ENCODE measurements around the gene MBNL2.
"Not testable (repeated sequence)": the region's sequence is repeated elsewhere in the genome, so short reads cannot be mapped to it uniquely, and the experiment has no call there.

MBNL2 gene

DNA sequence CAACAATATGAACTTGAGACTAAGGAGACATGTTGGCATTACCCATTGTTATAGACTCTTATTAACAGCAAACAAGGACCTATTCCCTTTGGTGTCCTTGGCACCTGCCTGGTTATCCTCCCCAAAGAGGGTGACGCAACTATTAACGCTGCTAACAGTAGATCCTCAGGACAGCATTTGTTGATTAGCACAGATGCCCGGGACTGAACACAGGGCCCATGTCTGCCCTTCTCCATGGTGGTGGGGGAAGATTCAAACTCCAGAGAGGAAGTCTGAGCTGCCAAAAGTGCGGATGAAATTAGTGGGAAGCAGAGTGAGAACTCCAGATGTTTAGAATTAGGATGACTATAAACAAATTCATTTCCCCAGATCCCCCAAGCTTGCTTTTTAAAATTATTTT lies 110.6 kb downstream of the MBNL2 start:
- no peak for DNase-seq

DNA sequence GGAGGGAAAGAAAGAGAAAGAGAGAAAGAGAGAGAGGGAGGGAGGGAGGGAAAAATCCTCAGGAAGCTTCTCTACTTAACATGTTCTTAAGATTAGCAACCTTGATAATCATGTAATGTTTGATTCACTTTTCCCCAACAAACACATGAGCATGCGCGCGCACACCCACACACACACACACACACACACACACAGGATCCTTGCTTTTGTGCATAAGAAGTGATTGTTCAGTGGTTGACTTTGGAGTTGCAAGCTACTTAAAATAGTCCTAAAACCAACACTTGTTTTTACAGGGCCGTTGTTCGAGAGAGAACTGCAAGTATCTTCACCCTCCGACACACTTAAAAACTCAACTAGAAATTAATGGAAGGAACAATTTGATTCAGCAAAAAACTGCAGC lies 111.8 kb downstream of the MBNL2 start:
- no peak for DNase-seq

DNA sequence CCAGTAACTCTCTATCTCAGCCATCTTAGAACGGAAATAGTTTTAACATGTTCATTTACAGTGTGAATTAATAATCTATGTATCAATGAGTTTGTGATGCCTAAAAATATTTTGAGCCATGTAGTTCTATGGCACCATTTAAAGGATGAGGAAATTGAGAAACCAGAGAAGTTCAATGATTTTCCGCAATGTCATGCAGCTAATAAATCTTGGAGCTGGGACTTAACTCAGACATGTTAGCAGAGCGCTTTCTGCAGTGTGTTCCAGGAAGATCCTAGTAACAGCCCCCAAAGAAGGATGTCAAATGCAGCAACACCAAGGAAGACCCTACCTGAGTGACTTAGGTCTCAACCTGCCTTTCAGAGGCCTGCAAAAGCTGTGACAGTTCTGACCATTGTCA lies 112.6 kb downstream of the MBNL2 start:
- no peak for DNase-seq

DNA sequence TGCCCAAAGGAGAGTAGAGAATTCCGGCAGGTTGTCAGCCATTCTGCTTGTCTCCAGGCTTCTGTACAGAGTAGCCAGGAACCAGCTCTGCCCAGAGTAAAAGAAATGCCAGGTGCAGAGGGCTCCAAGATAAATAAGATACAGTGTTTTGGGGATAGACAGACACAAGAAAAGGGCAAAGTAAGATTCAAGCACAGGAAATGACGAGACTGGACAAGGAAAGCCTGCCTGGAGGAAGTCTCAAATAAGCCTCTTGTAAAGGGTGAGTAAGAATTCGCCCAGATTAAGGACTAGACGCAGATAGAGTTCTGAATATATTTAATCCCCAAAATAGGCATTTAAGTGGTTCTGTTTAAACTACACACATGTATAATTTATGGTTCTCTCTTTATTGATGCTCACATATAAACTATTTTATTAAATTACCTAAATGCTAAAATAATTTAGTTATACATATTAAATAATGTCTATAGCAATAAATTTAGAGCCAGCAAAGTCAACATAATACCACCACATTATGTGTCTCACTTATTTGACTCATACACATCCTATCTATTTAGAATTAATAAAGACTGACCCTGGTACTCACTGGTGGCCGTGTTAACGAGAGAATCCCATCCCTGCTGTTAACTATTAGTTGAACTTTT lies 113.5 kb downstream of the MBNL2 start:
- no peak for DNase-seq

DNA sequence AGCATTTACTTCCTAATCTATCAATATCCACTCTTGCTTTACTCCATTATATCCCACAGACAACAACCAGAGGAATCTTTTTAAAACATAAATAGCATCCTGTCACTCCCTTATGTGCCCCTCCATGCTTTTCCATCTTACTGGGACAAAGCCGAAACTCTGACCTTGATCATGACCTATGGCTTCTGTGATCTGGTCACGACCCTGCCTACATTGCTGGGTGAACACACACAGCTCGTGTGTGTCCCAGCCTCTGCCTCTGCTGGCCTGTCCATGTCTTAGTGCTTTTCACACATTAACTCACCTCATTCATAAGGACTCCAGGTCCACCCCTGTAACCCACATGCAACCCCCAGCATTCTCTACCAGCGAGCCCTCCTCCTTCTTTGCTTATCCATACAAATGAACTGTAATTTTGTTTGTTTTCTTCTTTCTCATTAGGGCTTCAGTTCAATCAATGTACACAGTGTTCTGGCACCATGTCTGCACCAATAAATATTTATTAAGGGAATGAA lies 115.9 kb downstream of the MBNL2 start:
- DNase-seq: no peak

DNA sequence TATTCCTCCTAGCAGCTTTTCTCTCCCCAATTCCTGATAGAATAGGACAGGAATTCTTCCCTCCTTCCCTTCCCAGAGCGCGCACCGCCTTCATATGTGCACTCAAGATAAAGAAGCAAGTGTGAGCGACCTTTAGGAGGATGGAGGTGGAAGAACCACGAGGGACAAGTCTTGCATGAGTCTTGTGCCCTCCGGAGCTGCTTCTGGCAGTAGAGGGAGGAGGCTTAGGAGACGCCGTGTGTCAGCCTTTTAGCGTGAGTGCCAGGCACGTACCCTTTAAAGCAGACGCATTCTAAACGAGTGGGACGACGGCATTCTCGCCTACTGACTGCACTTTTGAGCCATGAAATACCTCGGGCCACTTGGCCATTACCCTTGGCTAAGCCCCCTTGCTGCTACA lies 116.4 kb downstream of the MBNL2 start:
- no peak for DNase-seq

DNA sequence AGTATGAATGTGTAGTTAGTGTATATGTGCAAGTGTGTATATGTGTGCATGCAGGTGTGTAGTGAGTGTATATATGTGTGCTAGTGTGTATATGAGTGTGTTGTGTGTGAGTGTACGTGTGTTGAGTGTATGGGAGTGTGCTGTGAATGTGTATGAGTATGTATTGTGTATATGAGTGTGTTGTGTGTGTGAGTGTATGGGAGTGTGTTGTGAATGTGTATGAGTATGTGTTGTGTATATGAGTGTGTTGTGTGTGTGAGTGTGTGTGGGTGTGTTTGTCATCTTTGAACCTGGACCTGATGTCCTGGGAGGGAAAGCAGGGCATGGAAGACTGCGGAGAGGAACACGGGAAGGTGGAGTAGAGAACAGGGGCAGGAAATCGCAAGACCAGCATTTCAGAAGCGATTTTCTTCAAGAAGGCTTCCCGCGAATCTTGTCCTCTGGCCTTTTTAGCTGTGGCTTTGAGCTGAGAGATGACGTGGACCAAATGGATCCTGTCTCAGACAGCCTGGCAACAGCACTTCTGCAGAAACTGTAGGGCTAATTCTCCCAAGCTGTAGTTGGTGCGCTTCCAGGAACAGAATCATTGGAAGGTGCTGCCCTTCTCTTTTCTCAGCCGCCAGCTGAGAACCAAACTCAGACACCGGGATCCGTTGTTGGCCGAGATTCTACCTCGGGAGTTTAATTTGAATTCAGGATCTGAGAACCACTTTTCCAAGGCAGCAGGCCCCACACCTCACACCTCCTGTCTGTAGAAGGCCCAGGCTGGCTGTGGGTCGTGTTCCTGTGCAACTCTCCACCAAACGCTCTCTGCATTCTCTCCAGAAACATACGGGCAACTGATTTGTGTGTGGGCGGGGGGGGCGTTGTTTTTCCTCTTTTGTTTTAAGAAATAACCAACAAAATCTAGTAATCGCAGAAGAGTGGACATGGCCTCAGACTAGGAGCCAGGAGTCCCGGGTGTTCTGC lies 117.2 kb downstream of the MBNL2 start:
- no peak for DNase-seq

DNA sequence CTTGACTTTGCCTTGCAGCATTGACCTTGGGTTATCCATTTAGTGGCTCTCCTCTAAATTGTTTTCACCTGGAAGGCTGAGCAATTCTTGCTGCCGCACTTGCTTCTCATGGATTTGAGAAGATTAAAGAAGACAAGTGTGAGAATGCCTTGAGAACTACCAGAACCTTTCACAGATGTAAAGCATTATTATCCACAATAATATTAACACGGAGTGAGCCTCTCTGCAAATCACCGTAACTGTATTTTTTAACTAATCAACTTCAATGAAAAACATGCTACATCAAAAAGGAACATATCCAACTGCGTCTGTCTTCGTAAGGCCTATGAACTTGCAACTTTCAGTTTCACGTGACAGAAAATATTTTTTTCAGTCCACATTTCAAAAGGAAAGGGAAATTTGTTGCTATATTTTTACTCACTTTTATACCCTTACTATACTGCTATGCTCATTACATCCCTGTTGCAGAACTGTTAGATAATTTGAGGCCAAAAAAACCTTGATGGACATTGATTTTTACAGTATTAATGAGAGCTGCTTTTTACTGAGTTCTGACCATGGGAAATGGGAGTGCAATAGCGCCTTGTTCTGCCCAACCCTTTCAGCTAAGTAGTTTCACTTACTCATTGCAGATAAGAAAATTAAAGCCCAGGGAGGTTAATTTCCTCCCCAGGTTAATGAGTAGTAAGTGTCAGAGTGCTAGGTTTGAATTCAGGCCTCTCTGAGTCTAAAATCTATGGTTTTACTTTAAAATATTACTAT lies 118.0 kb downstream of the MBNL2 start:
- DNase-seq: no peak

DNA sequence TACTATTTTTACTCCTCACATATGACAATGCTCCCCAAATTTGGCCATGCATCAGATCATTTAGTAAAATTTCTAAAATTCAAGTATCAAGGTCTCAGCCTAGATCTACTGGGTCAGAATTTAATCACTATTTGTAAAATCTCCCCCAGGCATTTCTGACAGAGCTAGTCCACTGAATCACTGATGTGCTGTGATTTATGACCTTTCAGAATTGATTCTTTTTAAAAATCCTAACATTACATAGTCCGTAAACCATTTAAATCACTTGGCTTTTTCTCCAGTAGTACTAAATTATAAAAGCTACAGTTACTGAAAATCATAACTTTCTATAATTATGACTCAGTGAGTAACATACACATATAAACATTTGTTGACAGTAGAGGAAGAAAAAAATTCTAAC lies 119.0 kb downstream of the MBNL2 start:
- DNase-seq: no peak

DNA sequence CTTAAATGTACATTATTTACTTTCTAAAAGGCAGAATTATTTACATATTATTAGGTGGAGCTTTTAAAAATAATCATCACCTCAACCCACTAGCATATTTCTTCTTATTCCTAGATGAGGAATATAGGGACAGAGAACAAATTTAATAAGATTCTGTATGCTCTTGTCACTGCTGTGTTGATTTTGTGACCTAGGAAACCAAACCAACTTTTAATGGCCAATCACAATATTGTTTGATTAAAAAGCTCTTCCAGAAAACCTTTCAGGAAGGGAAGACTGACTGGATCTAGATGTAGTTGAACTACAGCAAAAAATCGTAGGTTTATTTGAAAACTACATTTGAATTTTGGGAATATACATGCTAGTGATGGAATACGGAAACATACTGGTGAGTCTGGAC lies 120.0 kb downstream of the MBNL2 start:
- DNase-seq: no peak

DNA sequence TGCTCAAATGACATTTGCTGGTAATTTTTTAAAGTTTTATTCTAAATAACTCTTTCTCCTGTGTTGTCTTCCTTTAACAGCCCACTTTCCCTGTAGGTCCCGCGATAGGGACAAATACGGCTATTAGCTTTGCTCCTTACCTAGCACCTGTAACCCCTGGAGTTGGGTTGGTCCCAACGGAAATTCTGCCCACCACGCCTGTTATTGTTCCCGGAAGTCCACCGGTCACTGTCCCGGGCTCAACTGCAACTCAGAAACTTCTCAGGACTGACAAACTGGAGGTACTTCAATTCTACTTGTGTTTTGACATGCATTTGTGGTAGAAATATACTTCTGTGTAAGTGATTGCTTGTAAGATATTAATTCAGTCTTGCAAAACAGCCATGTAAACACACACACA lies 120.8 kb downstream of the MBNL2 start:
- no peak for DNase-seq

DNA sequence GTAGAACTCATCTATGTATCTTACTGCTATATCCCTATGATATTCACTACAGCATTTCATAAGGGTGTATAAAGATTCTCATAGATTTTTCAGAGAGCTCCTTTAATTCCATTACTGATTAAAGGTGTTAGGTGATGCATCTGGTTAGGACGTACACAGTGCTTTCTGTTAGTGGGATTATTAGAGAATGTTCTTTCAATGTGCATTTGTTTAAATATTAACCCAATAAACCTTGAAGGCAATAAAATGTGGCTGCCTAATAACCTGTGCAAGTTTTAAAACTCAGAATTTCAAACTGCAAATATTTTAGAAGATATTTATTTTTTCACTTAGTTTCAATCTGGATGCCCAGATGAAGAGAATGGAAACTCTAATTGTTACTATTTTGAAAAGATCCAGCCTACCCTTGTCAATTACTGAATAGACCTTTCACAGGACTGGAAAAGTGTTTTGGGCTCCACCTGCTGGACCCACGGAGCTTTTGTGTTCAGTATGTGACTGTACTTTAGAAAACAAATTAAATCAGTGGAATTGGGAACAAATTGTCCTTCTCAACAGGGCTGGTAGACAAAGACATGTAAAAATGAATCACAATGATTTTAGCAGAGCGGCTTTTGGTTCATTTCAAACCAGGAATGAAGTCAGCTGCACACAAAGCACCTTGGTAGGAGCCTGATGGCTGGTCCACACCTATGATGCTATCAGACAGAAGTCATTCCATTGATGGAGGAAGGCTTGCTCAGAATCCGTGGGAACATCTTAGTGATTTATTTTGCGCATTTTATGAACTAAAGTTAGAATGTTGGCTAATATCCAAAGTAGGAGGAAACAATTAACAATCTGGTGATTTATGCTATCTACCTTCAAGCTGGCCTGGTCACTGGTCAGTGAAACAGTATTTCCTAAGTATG lies 122.4 kb downstream of the MBNL2 start:
- no peak for DNase-seq

DNA sequence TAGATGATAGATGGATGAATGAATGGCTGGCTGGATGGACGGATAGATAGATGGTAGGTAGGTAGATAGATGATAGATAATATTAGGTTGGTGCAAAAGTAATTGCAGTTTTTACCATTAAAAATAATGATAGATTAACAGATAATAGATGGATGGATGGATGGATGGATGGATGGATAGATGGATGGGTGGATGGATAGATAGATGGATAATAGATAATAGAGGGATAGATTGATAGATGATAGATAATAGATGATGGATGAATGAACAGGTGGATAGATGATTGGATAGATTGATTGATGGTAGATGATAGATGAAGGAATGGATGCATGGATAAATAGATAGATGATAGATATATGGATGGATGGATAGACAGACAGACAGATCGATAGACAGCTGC lies 124.0 kb downstream of the MBNL2 start:
- DNase-seq: no peak

DNA sequence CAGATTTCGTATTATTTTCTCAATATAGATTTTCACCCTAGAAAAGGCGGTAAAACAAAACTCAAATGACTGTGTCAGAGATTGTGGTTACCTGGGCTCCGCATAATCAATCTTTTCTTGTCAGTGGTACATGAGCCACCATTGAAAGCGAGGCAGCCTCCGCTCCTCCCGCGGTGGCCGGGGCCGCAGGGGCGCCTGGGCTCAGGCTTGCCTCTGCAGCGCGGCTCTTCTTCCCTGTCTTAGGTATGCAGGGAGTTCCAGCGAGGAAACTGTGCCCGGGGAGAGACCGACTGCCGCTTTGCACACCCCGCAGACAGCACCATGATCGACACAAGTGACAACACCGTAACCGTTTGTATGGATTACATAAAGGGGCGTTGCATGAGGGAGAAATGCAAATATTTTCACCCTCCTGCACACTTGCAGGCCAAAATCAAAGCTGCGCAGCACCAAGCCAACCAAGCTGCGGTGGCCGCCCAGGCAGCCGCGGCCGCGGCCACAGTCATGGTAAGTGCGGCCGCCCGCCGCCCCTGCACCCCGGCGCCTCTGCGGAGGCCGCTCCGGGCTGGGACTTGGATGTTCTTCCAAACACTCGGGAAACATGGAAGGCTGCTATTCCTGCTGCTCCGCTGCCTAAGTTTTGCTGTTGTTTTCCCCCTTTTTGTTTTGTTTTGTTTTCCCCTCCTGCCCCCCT lies 124.6 kb downstream of the MBNL2 start:
- no peak for DNase-seq

DNA sequence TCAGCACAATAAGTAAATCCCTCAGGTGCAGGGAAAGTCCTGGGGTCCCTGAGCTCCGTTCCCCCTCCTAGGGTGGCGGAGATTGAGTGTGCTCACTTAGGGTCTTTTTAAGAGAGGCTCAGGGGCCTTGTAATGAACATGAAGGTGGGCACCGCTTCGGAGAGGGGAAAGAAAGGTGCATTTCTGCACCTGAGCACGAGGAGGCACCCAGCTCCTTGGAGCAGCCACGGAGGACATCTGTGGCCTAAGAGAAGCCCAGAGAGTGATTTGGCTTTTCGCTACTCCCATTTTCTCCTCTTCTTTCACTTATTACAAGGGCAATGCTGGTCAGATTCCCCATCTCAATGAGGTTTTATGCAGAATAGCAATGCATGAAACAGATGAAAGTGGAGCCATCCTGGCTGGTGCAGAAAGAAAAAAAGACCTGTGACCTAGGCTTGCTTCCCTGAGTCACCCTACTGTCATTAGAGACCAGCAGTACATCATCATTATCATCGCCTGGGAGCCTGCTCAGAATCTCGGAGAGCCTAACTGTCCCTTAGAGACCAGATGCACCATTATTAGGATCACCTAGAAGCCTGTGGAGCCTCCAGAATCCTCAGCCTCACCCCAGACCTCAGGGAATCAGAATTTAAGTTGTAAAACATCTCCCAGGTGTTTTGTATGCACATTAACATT lies 125.3 kb downstream of the MBNL2 start:
- DNase-seq: no peak

DNA sequence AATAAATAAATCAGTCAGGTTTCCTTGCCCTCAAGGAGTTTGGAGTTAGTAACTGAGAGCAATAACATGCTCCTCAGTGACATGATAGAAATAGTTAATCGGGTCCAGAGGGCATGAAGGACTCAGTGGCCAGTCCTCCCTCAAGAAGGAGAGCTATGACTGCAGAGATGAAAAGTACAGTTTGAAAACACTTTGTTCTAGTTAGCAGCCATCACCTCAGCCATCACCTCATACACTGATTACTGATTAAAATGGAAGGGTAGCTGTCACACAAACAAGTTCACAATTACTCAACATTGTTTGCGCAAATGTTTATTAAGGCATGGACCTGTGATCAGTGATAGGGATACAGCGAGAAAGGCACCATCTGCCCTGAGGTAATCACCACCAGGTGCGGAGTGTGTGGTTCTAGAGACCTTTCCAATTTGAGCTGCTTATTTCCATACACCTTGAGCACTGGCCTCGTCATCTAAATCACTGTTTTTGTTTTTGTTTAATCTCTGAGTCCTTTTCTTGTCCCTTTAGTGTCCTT lies 126.5 kb downstream of the MBNL2 start:
- no peak for DNase-seq

DNA sequence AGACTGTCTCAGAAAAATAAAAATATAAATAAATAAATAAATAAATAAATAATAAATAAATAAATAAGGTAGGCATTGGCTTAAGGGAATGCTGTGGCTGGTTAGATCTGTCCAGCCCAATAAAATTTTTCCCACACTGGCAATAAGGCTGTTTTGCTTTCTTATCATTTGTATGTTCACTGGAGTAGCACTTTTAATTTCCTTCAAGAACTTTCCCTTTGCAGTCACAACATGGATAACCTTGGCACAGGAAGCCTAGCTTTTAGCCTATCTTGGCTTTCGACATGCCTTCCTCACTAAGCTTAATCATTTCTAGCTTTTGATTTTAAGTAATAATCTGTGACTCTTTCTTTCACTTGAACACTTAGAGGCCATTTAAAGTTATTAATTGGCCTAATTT lies 129.9 kb downstream of the MBNL2 start:
- DNase-seq: not testable (repeated sequence)

DNA sequence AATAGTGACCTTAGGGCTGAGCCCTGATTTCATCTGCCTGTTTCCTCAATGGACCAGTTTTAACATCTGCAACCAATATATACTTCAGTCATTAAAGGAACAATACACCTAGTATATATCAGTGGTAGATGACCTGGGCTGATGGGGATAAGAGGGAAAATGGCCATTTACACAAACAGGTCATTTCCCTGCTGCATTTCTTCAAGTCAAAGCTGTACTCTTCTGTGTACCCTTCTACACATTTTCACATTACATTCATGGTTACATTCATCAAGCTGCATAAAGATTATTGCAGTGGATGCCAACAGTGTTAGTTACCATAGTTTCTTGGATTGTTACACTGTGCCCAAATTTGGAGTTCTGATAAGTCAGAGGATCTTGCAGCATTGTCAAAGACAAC lies 130.7 kb downstream of the MBNL2 start:
- DNase-seq: no peak

DNA sequence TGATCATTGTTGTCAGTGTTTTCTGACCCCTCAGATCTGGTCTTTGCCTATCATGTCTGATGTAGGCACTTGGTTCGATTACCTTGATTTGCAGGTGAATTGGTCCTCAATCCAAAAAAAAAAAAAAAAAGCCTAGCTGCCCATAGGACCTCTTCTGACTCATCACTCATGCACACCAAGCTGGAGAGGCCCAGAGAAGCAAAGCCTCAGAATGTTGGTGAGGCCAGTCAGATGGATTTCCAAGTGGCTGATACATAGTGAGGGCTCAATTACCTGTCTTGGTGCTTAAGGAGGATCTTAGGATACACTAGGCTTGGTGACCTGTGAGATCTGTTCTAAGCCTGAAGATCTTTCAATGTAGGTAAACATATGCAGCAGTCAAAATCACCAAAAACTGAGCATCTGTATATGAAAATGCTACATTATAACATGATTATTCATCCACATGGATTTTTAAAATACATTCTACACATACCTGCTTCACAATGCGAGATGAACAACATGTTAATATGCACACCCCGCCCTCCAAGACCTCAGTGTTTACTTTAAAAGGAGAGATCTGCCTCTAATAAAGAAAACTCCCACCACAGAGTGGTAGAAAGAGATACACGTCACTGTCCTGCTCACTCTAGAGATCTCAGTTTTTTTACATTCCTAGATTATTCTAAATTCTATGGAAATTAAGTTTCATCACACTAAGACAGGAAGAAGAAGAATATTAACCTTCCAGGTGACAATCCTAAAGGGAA lies 132.0 kb downstream of the MBNL2 start:
- no peak for DNase-seq

DNA sequence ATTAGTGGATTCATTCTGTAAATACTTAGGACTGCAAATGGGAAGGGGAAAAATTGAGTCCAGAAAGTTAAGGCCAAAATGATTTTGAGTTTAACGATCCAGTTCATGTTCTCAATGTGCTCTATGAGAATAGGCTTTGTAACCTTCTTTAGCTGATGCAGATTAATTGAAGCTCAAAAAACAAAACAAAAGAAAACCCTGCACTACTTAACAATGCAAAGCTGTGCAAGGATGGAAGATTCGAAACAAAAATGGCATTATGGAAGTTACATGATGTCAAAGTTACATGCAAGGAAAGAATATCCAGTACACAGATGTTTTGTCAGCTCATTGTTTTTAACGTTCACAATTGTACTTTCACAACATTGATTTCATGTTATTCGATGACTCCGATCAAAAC lies 132.7 kb downstream of the MBNL2 start:
- DNase-seq: no peak

Measured in activated gamma-delta T cell (primary cell).